ENCODE measurements around the gene SYPL1. TPM values are rescaled to one million over a fixed set of nuclear protein-coding genes. Genes with fewer than 3 reads are reported as not detected.

Gene SYPL1
- polyA plus RNA-seq, 1 of the 3 experiments (the other 2 are of a cell fraction) = 72.4 TPM

- TF ChIP-seq TCF12 (IDR thresholded peaks at IDR 0.05) = peak; percentile 32; the same call in 1 of the 2 replicates
- TF ChIP-seq POLR2AphosphoS5 (IDR thresholded peaks at IDR 0.05; ENCODE audit: low read depth, low read length) = peak; percentile 37; the same call in 1 of the 2 replicates
- no peak for TF ChIP-seq GATA2 (CRISPR knock-in tag; IDR thresholded peaks at IDR 0.05)
- TF ChIP-seq RFX5 (IDR thresholded peaks at IDR 0.05; ENCODE audit: low read length) = no peak
- no peak; the same call in 1 of the 2 replicates for TF ChIP-seq JUND (IDR thresholded peaks at IDR 0.05)
- TF ChIP-seq RXRA (IDR thresholded peaks at IDR 0.05; ENCODE audit: borderline replicate concordance, low read depth) = no peak; the same call in 1 of the 2 replicates
- peak; percentile 44; the same call in 1 of the 2 replicates for TF ChIP-seq PBX3 (IDR thresholded peaks at IDR 0.05)
- TF ChIP-seq FOSL2 (IDR thresholded peaks at IDR 0.05; ENCODE audit: borderline replicate concordance, low read depth) = peak; percentile 35; the same call in 1 of the 2 replicates
- TF ChIP-seq GABPA (IDR thresholded peaks at IDR 0.05; ENCODE audit: low read depth) = no peak
- TF ChIP-seq, protein P1, sequence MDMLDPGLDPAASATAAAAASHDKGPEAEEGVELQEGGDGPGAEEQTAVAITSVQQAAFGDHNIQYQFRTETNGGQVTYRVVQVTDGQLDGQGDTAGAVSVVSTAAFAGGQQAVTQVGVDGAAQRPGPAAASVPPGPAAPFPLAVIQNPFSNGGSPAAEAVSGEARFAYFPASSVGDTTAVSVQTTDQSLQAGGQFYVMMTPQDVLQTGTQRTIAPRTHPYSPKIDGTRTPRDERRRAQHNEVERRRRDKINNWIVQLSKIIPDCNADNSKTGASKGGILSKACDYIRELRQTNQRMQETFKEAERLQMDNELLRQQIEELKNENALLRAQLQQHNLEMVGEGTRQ (IDR thresholded peaks at IDR 0.05; ENCODE audit: borderline replicate concordance, low read depth, low read length) = no peak
- TF ChIP-seq MXI1 (IDR thresholded peaks at IDR 0.05; ENCODE audit: low read depth, low read length) = no peak
- no peak for TF ChIP-seq MEF2A (IDR thresholded peaks at IDR 0.05; ENCODE audit: borderline replicate concordance, low read depth)
- TF ChIP-seq, protein P2, sequence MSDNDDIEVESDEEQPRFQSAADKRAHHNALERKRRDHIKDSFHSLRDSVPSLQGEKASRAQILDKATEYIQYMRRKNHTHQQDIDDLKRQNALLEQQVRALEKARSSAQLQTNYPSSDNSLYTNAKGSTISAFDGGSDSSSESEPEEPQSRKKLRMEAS (IDR thresholded peaks at IDR 0.05; ENCODE audit: low read depth) = no peak
- no peak for TF ChIP-seq ELF1 (IDR thresholded peaks at IDR 0.05)
- no peak for TF ChIP-seq YY1 (IDR thresholded peaks at IDR 0.05; ENCODE audit: low read depth)
- TF ChIP-seq RCOR1 (IDR thresholded peaks at IDR 0.05; ENCODE audit: low read length) = no peak
- no peak for TF ChIP-seq SMC3 (IDR thresholded peaks at IDR 0.05; ENCODE audit: low read depth, low read length)
- no peak for TF ChIP-seq USF1 (IDR thresholded peaks at IDR 0.05; ENCODE audit: borderline replicate concordance, low read depth)
- no peak for TF ChIP-seq CHD2 (IDR thresholded peaks at IDR 0.05; ENCODE audit: low read length, partially characterized antibody)
- no peak for TF ChIP-seq RAD21 (IDR thresholded peaks at IDR 0.05; ENCODE audit: low read length)
- TF ChIP-seq EP300 (IDR thresholded peaks at IDR 0.05; ENCODE audit: borderline replicate concordance in 1 of 2, low read depth in 1 of 2, low read length in 1 of 2) = no peak
- no peak for TF ChIP-seq NRF1 (IDR thresholded peaks at IDR 0.05; ENCODE audit: low read depth, low read length)
- TF ChIP-seq NFIC (IDR thresholded peaks at IDR 0.05; ENCODE audit: borderline replicate concordance) = peak; percentile 78; the same call in 1 of the 2 replicates
- WGBS (ENCODE audit: low lambda C conversion rate) = 22% methylated on average over 1 of the region's 1 CpG
- Histone ChIP-seq H3K79me2 (ENCODE audit: insufficient read depth) (no peaks in the 10 kb centered on the region), H3K36me3 (replicated peaks in 1 of 2; ENCODE audit: control insufficient read depth in 1 of 2, insufficient read depth in 2 of 2, low read length in 1 of 2) (no peaks in the 10 kb centered on the region), H4K20me1 (ENCODE audit: insufficient read depth) (no peaks in the 10 kb centered on the region), H3K4me2 (peak overlapping the region; percentile 3; the same call in 1 of the 2 replicates), H2AFZ (ENCODE audit: low read depth) (no peak overlapping the region), H3K9me3 (no peaks in the 10 kb centered on the region), H3F3A (replicated peaks; ENCODE audit: insufficient read depth) (peaks cover 7% of the 10 kb centered on the region), H3K9me2 (no peaks in the 10 kb centered on the region), H3K4me1 (ENCODE audit: control insufficient read depth in 1 of 2, insufficient read depth in 2 of 2, low read depth in 1 of 2, low read length in 1 of 2) (peaks cover 4 to 35% of the 10 kb centered on the region in 2 experiments; a peak in 1 of 4 replicates), H3K27ac (ENCODE audit: low read depth in 2 of 2, low read length in 1 of 2) (no peak overlapping the region), H3K27me3 (ENCODE audit: insufficient read depth) (no peaks in the 10 kb centered on the region), H3K9ac (no peak overlapping the region), H3K4me3 (ENCODE audit: low read depth in 2 of 2, low read length in 1 of 2) (no peak overlapping the region)
- ChIA-PET POLR2A (no interaction called here), CTCF (interaction anchor here (1.6 to 13.6 kb wide), 8 partner anchors 11 to 389 kb away, joined by 5 to 356 read pairs (median 64); no protein-coding TSS in a partner anchor)
- no peak for DNase-seq
Measured at GRCh38 chr7:106045586-106045985, 66.5 kb downstream of the SYPL1 start.

Data from SK-N-SH (cell line).